Measurements from ENCODE around the gene SLC25A44.

SLC25A44 gene

DNA sequence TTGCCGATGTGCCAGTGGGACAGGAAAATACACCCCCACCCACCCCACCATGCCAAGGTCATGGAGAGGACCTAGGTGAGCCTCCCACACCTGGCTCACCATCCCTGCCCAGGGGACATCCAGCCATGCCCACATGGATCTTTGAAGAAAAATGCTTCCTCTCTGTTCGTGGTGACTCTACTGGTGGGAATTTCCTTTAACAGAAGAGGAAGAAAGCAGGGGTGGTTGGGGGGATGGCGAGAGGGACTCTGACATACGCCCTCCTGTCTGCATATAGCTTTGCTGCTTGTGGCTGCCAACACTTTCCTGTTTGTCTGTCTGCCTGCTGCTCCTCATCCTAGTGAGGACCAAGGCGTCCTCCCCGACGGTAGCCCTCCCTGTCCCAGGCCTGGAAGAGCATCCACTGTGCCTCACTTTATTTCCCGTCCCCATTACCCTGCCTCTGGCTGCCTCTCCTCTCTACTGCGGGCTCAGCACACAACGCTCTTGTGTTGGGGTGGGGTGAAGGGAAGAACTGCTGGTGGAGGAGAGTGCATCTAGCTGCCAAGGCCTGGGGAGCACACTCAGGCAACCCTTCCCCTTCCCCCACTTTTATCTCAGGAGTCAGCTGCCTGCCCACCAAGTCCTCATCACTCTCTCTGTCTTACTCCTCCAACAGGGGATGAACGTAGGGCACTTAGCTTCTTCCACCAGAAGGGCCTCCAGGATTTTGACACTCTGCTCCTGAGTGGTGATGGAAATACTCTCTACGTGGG, 38.0 kb upstream of the SLC25A44 start:
- no peak for DNase-seq (ENCODE audit: low read depth)
- TF ChIP-seq, protein P1, sequence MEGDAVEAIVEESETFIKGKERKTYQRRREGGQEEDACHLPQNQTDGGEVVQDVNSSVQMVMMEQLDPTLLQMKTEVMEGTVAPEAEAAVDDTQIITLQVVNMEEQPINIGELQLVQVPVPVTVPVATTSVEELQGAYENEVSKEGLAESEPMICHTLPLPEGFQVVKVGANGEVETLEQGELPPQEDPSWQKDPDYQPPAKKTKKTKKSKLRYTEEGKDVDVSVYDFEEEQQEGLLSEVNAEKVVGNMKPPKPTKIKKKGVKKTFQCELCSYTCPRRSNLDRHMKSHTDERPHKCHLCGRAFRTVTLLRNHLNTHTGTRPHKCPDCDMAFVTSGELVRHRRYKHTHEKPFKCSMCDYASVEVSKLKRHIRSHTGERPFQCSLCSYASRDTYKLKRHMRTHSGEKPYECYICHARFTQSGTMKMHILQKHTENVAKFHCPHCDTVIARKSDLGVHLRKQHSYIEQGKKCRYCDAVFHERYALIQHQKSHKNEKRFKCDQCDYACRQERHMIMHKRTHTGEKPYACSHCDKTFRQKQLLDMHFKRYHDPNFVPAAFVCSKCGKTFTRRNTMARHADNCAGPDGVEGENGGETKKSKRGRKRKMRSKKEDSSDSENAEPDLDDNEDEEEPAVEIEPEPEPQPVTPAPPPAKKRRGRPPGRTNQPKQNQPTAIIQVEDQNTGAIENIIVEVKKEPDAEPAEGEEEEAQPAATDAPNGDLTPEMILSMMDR (IDR thresholded peaks at IDR 0.05; ENCODE audit: low read depth, low read length, missing control alignments), result no peak
- peak overlapping the region; percentile 71 for H3K4me3 ChIP-seq (ENCODE audit: low read depth, low read length)

DNA sequence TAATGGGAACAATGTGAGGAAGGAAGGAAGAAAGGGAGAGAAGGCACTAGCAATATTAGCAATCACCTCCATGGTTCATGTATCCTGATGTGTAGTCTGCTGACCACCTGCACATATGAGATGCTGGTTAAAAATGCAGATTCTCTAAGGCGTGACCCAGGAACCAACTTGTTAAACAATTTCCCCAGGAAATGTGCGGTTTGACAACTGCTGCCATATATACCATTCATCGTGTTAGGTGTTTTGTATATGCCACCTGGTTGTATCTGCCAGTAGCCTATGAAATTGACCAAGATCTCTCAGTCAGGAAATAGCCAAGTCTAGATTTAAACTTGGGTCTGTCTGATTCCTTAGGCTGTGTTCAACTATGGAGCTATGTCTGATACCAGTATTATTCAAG, 36.4 kb upstream of the SLC25A44 start:
- DNase-seq (ENCODE audit: low read depth), result peak; percentile 72
- peak overlapping the region; percentile 20 for H3K4me3 ChIP-seq (ENCODE audit: low read depth, low read length)
- TF ChIP-seq, protein P1 (IDR thresholded peaks at IDR 0.05; ENCODE audit: low read depth, low read length, missing control alignments), result no peak

DNA sequence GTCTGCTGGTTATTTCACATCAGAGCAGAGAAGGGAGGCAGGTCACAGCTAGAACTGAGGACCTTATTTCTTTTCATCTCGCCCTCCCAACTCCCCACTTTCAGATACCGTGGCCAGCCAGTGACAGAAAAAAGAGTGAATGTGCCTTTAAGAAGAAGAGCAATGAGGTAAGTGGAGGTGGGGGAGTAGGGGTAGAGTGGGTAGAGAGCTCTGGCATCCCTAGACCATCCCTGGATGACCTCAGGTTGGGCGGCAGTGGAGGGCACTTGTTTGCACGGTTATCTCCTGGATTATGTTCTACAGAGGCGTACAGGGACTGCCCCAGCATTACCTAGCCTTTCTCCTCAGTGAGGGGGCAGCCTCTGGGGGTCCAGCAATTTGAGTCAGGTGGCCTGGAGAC, 35.9 kb upstream of the SLC25A44 start:
- peak overlapping the region; percentile 20 for H3K4me3 ChIP-seq (ENCODE audit: low read depth, low read length)

DNA sequence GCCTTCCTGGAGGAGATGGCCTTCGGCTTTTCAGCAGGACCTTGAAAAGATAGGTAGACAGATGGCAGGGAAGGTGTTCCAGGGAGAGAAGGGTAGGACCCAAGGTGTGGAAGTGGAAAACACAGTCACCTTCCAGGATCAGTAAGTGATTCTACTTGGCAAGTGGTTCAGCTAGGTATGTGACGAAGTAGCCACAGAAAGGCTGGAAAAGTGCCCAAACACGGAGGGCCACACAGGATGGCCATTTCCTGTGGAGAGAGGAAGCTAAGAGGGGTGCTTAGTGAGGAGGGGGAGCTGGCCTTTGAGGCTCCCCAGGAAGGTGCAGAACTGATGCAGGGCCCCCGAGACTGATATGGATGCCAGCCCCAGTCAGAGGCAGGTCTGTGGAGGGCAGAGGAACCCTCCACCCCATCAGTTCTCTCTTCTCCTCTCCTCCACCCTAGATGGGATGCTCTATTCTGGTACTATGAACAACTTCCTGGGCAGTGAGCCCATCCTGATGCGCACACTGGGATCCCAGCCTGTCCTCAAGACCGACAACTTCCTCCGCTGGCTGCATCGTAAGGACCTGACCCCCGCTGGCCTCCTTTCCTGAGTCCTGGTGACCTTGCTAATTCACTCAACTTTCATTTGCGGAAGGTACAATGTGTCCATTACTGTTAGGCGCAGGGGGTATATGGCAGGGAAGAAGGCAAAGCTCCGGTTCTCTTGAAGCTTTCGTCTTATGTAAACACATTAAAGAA, 33.7 kb upstream of the SLC25A44 start:
- no peak for DNase-seq (ENCODE audit: low read depth)
- no peak overlapping the region for H3K4me3 ChIP-seq (ENCODE audit: low read depth, low read length)
- TF ChIP-seq, protein P1 (IDR thresholded peaks at IDR 0.05; ENCODE audit: low read depth, low read length, missing control alignments), result no peak

More for the DNA sequence above, 35.9 kb upstream of the SLC25A44 start:
- TF ChIP-seq, protein P1 (IDR thresholded peaks at IDR 0.05; ENCODE audit: low read depth, low read length, missing control alignments), result no peak
- DNase-seq (ENCODE audit: low read depth), result no peak

DNA sequence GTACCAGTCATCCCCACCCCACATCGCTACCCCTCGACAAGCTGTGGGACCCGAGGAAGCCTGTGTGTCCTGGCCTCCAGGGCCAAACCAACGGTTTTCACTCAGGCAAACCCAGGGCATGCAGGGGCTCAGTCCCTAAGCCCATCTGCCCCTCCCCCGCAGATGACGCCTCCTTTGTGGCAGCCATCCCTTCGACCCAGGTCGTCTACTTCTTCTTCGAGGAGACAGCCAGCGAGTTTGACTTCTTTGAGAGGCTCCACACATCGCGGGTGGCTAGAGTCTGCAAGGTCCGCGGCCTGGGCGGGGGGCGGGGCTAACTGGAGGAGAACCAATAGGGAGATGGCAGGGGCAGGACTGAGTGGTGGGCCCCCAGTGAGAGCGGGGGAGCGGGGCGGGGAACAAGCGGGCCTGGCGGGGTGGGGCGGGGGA, 33.1 kb upstream of the SLC25A44 start:
- DNase-seq (ENCODE audit: low read depth), result no peak
- TF ChIP-seq, protein P1 (IDR thresholded peaks at IDR 0.05; ENCODE audit: low read depth, low read length, missing control alignments), result no peak
- no peak overlapping the region for H3K4me3 ChIP-seq (ENCODE audit: low read depth, low read length)

DNA sequence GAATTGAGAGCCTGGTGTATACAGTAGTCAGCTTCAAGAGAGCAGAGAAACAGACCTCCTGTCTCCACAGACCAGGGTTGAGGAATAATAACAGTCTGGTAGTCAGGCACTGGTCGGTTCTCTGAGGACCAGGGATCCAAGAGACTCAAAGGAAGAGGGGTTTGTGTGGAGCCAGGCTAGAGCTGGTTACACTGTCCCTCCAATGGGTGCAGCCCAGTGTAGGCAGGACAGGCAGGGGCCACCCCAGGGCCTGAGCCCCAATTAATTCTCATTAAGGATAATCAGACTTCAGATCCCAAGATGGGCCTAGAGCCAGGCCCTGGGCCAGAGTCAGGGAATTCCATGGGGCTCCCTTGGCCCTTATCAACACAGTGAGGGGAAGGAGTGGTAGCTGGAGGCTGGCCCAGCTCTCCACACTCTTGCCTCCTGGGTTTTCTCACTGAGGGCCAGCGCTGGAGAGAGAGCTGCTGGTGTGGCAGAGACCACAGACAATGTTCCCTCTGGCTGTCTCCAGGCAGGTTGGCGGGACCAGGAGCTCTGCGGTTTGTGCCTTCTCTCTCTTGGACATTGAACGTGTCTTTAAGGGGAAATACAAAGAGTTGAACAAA, 31.4 kb upstream of the SLC25A44 start:
- H3K4me3 ChIP-seq (ENCODE audit: low read depth, low read length), result no peak overlapping the region
- TF ChIP-seq, protein P1 (IDR thresholded peaks at IDR 0.05; ENCODE audit: low read depth, low read length, missing control alignments), result no peak
- no peak for DNase-seq (ENCODE audit: low read depth)
